NCI-H1105 treated with DMSO at 0.1 percent for 48 hours (cell line): ENCODE results near the gene RLF.
"Not testable (repeated sequence)": the region's sequence is repeated elsewhere in the genome, so short reads cannot be mapped to it uniquely, and the experiment has no call there.

ENCODE experiments used
- DNase-seq: peaks from one replicate; lab custom pipeline; 2025; lab: John Stamatoyannopoulos, UW

Gene RLF

GRCh38 chr1:40162753-40163441 is 1.7 kb downstream of the RLF start:
- DNase-seq: no peak

DNA sequence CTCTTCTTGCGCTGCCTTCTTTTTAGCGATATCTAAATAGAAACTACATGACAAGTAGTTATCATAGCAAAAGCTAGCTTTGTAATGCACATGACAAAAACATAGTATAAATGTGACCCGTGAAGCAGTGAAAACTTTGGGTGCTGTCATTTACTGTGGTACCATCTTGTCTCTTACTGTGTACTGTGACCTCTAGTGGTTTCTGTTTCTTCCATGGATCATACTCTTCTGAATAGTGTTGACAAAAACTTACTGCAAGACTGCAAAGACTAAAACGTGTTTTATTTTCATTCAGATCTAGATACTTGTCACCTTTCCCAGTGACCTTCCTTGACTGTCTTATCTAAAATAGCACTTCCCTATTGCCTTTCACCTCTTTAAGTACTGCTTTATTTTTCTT is 6.1 kb downstream of the RLF start:
- DNase-seq: no peak

DNA sequence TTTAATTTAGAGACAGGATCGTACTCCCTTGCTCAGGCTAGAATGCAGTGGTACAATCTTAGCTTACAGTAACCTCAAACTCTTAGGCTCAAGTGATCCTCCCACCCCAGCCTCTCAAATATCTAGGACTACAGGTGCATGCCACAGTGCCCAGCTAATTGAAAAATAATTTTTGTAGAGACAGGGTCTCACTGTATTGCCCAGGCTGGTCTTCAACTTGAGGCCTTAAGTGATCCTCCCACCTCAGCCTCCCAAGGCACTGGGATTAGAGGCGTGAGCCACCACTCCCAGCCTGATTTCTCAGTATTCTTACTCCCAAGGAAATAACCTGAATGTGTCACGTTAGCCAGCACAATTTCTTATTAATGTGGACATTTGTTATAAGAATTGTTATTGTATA is 9.8 kb downstream of the RLF start:
- DNase-seq: no peak

DNA sequence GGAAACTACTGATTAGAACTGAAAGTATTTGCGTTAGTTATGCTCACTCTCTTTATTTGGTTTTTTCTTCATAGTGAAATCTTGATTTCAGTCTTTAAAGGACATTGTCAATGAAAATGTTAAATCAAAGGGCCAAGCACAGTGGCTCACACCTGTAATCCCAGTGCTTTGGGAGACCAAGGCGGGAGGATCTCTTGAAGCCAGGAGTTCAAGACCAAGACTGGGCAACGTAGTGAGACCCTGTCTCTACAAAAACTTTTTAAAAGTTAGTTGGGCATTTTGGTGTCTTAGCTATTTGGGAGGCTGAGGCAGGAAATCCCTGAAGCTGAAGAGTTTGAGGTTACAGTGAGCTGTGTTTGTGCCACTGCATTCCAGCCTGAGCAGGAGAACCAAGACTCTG is 13.6 kb downstream of the RLF start:
- no peak for DNase-seq

- DNase-seq: not testable (repeated sequence)
Observed at GRCh38 chr1:40176989-40177388, 15.8 kb downstream of the RLF start.

DNA sequence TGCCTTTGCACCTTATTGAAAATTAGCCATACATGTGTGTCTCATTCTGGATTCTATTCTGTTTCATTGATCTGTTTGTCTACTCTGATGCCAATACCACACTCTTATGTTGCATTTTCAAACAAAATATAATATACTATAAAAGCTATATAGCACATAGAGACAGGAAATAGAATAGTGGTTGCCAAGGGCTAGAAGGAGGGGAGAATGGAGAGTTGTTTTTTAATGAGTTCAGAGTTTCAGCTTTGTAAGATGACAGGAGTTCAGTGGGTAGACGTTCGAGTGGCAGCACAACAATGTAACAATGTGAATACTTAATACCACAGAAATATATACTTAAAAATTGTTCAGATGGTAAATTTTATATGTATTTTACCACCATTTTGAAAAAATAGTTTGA is 17.0 kb downstream of the RLF start:
- DNase-seq: no peak

- DNase-seq: no peak
Observed at GRCh38 chr1:40179496-40180089, 18.4 kb downstream of the RLF start.

DNA sequence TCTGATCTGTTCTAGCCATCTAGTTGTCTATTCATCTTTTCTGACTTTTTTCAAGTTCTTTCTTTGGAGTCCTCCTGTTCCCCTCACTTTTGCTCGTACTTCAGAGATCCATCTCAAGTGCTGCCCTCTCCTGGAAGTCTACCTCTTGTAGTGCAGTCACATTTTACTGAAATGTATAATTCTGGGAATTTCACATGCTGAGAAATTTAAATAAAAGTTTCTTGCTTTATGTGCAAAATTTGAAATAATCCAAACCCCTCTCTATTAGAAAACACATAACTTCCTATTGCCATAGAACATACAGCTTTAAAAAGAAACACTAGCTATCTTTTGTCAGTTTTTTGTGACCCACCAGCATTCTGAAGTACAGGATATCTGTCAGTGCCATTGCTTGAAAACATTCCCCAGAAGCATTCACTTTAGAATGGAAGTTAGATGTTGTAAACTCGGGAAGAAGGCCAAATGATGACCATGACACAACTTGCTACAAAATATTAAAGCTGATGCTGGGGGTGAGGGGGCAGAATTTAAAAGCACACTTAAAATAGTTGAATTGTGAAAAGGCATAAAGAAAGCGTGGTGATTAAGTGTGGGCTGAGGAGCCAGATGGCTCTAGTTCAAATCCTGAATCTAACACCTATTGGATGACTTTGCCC is 22.0 kb downstream of the RLF start:
- DNase-seq: no peak

GRCh38 chr1:40184193-40184592 is 23.0 kb downstream of the RLF start:
- DNase-seq: no peak

DNA sequence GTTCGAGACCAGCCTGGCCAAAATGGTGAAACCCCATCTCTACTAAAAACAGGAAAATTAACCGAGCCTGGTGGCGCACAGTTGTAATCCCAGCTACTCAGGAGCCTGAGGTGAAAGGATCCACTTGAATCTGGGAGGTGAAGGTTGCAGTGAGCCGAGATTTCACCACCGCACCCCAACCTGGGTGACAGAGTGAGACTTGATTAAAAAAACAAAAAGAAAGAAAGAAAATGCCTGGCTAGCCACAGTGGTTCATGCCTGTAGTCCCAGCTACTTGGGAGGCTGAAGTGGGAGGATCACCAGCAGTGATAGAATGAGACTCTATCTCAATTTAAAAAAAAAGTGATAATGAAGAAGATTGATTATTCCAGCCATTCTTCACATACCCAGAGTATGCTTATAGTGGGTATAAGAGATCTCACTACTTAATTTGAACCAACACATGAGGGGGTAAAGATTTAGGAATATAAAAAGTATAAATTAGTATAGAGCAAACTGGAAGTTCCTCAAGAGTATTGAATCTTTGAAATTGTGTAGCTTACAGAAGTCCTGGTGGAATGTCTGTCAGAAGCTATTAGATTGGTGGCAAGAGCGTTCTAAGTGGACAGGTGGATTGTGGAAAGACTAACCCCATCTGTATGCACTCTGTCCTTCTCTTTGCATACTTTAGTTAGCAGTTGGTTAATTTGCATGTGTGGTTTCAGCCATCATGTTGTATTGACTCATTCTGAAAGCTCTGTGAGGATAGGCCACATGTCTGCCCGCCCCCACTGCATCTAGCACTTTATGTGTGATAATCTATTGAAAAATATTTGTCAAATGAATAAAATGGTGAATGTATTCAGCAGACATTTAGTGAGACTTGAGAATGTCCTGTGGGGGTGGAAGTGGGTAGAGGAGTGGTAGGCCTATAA is 25.0 kb downstream of the RLF start:
- DNase-seq: no peak

- DNase-seq: no peak
Observed at GRCh38 chr1:40187399-40187798, 26.2 kb downstream of the RLF start.

GRCh38 chr1:40194639-40195038 is 33.5 kb downstream of the RLF start:
- not testable (repeated sequence) for DNase-seq

- no peak for DNase-seq
Observed at GRCh38 chr1:40197656-40198055, 36.5 kb downstream of the RLF start.

- DNase-seq: no peak
Observed at GRCh38 chr1:40199126-40199525, 37.9 kb downstream of the RLF start.

DNA sequence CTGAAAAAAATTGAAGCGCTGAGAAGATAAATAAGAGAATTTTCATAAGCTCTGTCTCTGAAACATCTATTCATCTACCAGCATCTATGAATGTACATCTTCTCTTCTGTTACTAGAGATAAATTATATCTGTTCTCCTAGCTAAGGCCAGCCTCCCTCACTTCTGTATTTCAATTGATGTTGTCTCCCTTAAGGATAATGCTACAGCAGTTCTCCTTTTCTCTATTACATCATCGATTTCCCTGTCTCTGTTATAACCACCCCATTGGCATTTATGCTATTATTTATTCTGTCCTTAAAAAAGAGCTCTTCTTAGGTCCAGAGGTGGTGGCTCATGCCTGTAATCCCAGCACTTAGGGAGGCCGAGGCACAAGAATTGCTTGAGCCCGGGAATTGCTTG is 43.7 kb downstream of the RLF start:
- no peak for DNase-seq

DNA sequence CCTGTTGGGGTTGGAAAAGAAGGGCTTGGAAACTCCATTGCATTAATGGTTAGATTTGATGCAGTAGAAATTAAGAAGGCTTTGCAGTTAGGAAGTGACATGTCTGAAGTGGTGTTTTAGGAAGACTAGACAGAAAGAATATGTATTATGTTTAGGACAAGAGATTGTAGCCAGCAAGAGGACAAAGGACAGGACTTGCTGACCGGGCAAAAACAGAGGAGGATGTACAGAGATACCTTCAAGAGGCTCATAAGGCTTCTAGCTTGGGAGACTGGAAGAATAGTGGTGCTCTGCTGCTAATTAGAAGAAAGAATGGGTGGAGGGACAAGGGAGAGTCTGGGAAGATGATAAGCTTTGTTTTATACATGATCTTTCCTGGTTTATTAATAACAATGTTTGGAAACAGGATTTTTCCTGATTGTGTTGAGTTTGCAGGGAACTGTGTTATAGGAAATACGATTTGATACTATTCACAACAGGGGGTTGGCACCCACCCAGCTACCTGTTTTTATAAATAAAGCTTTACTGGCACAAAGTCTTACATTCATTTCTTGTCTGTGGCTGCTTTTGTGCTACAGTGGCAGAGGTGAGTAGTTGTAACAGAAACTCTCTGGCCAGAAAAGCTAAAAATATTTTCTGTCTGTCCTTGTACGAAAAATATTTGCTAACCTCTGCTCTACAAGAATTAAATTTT is 49.5 kb downstream of the RLF start:
- DNase-seq: no peak

- no peak for DNase-seq
Observed at GRCh38 chr1:40218333-40218732, 57.1 kb downstream of the RLF start.

DNA sequence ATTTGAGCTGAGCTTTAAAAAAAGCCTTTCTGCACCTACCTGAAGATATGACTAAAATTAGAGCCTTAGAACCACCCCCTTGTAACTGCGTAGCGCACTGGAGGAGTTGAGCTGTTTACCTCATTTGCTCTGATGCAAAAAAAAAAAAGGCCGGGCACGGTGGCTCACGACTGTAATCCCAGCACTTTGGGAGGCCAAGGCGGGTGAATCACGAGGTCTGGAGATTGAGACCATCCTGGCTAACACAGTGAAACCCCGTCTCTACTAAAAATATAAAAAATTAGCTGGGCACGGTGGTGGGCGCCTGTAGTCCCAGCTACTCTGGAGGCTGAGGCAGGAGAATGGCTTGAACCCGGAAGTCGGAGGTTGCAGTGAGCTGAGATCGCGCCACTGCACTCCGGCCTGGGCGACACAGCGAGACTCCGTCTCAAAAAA is 60.3 kb downstream of the RLF start:
- not testable (repeated sequence) for DNase-seq

GRCh38 chr1:40221977-40222772 is 61.0 kb downstream of the RLF start:
- no peak for DNase-seq

DNA sequence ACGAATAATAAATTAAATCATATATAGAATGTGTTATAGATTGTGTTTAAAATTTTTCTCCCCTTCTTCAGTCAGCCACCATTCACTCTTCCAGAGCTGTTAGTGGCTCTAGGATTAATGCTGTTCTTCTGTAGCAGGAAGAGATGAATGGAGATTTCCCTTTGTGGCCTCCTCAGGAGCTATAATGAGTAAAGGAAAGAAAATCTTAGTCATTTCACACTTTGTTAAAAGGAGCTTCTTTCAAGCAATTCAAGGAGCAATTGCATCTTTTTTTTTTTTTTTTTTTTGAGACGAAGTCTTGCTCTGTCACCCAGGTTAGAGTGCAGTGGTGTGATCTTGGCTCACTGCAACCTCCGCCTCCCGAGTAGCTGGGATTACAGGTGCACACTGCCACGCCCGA is 62.9 kb downstream of the RLF start:
- no peak for DNase-seq

DNA sequence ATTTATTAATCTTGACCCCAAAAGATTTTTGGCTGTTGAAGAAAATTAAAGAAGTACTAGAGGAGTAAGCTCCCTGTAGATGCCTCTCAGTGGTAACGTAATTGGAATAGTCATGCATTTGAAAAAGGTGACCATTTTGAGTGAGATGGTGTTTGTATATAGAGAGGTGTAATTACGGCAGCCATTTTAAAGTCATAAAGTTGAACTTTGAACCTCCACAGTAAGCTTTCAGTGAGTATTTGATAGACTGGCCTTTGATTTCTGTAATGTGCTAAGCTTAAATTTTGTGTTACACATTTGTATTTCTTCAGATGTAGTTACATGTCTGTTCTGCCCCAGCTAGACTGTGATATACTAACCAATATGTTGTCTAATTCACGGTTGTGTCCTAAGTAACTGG is 65.0 kb downstream of the RLF start:
- DNase-seq: no peak
